Lower leg skin (tissue), 4 donors: ENCODE results near the gene WDR64. TPM values are rescaled to one million over a fixed set of nuclear protein-coding genes. Genes with fewer than 3 reads are reported as not detected.

Experiments used
- DNase-seq, 2 donors: peaks; one replicate each; pipeline ENCODE4 v3.0.0-alpha.2; 2019; ENCODE audit warnings: low spot score in 2 of 2
- H3K4me3 ChIP-seq: fragments of 200-600 bp; sonication (generic); 2 replicates; pipeline ENCODE4 v1.5.1; 2017; ENCODE audit warnings: mild to moderate bottlenecking, low read depth; ENCODE audit not compliant: poor library complexity, severe bottlenecking
- CTCF ChIP-seq, 3 donors: fragments of 450-650 bp; IDR thresholded peaks; one replicate each; pipeline ENCODE4 v1.5.1; 2016; ENCODE audit warnings: antibody characterized with exemption in 3 of 3, mild to moderate bottlenecking in 3 of 3, moderate library complexity in 2 of 3
- POLR2A ChIP-seq, 2 donors: fragments of 450-650 bp; IDR thresholded peaks; one replicate each; pipeline ENCODE4 v1.6.1; 2016 to 2017; ENCODE audit warnings: antibody characterized with exemption in 2 of 2, mild to moderate bottlenecking in 1 of 2, moderate library complexity in 1 of 2
- WGBS, 2 donors: methylation state at CpG; one replicate each; pipeline ENCODE4 v1.1.5; 2018; 5-methylcytosine and 5-hydroxymethylcytosine counted together
- intact Hi-C: fragments of 100-400 bp; cut with DNase I; formaldehyde crosslinking; loops from one replicate; pipeline ENCODE4 v1.15.0; 2023; ENCODE audit warnings: low total_unique reads
- total RNA-seq, 4 donors: library from RNA; depleted of rRNA; stranded (reverse); fragments of >200 nt; gene quantifications; one replicate each; pipeline ENCODE4 v1.1.0, GENCODE V29; 2016

WDR64 gene
- total RNA-seq, 4 donors from 2014 or later, result not detected

- no peak for DNase-seq
- no peak overlapping the region for H3K4me3 ChIP-seq
- intact Hi-C loops, result no loop called here
- TF ChIP-seq POLR2A (IDR thresholded peaks at IDR 0.05) (no peak), CTCF (IDR thresholded peaks at IDR 0.05) (no peak)
- 86 to 88% methylated on average over 6 of the region's 6 CpGs for WGBS, 2 donors
These were observed 163.9 kb downstream of the WDR64 start for GRCh38 chr1:241816008-241816407.

- TF ChIP-seq CTCF (IDR thresholded peaks at IDR 0.05), result no peak
- no peak for TF ChIP-seq POLR2A (IDR thresholded peaks at IDR 0.05)
These were observed 165.3 kb downstream of the WDR64 start for GRCh38 chr1:241817331-241817792.

GRCh38 chr1:241817956-241818612 lies 166.0 kb downstream of the WDR64 start:
- no peak for DNase-seq
- no peak overlapping the region for H3K4me3 ChIP-seq
- no peak for TF ChIP-seq CTCF (IDR thresholded peaks at IDR 0.05)
- TF ChIP-seq POLR2A (IDR thresholded peaks at IDR 0.05), result no peak
- intact Hi-C loops, result no loop called here
- 65 to 66% methylated on average over 3 of the region's 3 CpGs for WGBS, 2 donors

More at GRCh38 chr1:241817331-241817792, 165.3 kb downstream of the WDR64 start:
- intact Hi-C loops, result no loop called here
- H3K4me3 ChIP-seq, result no peak overlapping the region
- WGBS, 2 donors, result 67 to 78% methylated on average over 1 of the region's 1 CpG
- DNase-seq, result no peak

- TF ChIP-seq CTCF (IDR thresholded peaks at IDR 0.05), result no peak
- TF ChIP-seq POLR2A (IDR thresholded peaks at IDR 0.05), result no peak
These were observed 167.3 kb downstream of the WDR64 start for GRCh38 chr1:241819340-241819866.

GRCh38 chr1:241821363-241821762 lies 169.3 kb downstream of the WDR64 start:
- 70 to 75% methylated on average over 4 of the region's 4 CpGs for WGBS, 2 donors
- intact Hi-C loops, result no loop called here
- DNase-seq, result no peak
- no peak overlapping the region for H3K4me3 ChIP-seq
- no peak for TF ChIP-seq POLR2A (IDR thresholded peaks at IDR 0.05)

More at GRCh38 chr1:241819340-241819866, 167.3 kb downstream of the WDR64 start:
- DNase-seq, result no peak
- intact Hi-C loops, result no loop called here
- 79 to 87% methylated on average over 4 of the region's 4 CpGs for WGBS, 2 donors
- H3K4me3 ChIP-seq, result no peak overlapping the region

GRCh38 chr1:241822846-241823245 lies 170.8 kb downstream of the WDR64 start:
- no peak overlapping the region for H3K4me3 ChIP-seq
- intact Hi-C loops, result no loop called here
- no peak for TF ChIP-seq POLR2A (IDR thresholded peaks at IDR 0.05)
- TF ChIP-seq CTCF (IDR thresholded peaks at IDR 0.05), result no peak
- DNase-seq, result no peak
